ENCODE measurements around the gene PHYHIPL. TPM values are rescaled to one million over a fixed set of nuclear protein-coding genes. Genes with fewer than 3 reads are reported as not detected.

The PHYHIPL gene
- total and polyA plus RNA-seq, 12 donors = 0.03 TPM; not detected in 11

DNA sequence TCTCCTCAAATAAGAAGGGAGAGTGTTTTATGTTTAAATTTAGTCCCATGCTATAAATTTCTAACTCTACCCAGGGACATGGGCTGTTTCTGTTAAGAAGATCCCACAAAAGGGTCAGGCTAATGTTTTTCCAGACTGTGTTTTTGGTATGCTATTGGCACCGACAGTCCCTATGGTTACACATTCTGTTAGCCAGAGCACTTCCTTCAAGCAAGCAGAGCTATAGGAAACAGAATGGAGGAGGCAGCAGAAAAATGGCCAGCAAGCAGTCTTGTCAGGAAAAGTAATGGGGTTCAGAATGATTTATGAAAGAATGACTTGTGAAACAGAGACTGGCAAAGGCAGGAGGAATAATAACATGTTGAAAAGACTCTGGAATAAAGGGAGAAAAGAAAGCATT is 44.8 kb upstream of the PHYHIPL start:
- Histone ChIP-seq H3K4me3 (no peak overlapping the region), H3K4me1 (peaks cover 0 to 9% (median 0%) of the 10 kb centered on the region in 9 donors), H3K36me3 (no peaks in the 10 kb centered on the region), H3K27ac (no peak overlapping the region), H3K9me3 (no peaks in the 10 kb centered on the region), H3K27me3 (no peaks in the 10 kb centered on the region)
- TF ChIP-seq, protein P1, sequence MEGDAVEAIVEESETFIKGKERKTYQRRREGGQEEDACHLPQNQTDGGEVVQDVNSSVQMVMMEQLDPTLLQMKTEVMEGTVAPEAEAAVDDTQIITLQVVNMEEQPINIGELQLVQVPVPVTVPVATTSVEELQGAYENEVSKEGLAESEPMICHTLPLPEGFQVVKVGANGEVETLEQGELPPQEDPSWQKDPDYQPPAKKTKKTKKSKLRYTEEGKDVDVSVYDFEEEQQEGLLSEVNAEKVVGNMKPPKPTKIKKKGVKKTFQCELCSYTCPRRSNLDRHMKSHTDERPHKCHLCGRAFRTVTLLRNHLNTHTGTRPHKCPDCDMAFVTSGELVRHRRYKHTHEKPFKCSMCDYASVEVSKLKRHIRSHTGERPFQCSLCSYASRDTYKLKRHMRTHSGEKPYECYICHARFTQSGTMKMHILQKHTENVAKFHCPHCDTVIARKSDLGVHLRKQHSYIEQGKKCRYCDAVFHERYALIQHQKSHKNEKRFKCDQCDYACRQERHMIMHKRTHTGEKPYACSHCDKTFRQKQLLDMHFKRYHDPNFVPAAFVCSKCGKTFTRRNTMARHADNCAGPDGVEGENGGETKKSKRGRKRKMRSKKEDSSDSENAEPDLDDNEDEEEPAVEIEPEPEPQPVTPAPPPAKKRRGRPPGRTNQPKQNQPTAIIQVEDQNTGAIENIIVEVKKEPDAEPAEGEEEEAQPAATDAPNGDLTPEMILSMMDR (IDR thresholded peaks at IDR 0.05) = no peak
- intact Hi-C loops (cut with DNase I) = no loop called here
- 45 to 49% methylated on average over 1 of the region's 1 CpG for WGBS, 2 donors
- ATAC-seq = no peak
- no peak for DNase-seq

DNA sequence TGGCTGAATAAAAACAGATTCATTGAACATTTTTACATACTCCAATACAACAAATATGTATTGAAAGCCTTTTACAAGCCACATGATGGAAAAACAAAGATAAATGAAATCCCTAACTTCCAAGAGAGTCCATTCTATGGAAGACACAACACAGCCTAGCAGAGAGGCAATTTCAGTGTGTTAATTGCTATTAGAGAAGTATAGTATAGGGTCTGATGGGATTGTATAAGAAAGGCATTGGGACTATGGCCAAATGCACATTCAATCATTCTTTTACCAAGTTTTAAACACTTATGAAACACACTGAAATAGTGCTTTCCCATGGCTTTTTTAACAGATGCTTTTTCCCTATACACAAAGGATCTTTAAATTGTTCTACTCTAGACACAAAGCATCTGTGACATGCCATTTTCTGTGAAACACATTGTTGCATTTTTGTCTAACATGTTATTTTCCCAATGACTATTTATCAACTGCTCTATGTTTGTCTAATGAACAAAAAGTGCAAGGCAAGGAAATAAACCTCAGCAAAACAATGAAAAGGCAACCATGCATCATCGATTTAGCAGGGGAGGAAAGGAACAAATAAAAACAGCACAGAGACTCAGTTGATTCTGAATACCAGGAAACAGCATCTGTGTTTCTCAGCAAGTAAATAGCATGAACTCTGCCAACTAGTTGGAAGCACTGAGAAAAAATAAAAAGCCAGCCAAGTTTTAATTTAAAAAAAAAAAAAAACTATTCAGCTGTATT is 42.4 kb upstream of the PHYHIPL start:
- no peaks in the 10 kb centered on the region for H3K9me3 ChIP-seq
- peak overlapping the region in 1 of 10 donors; percentile 29 for H3K27ac ChIP-seq
- H3K36me3 ChIP-seq = no peaks in the 10 kb centered on the region
- TF ChIP-seq, protein P1 (IDR thresholded peaks at IDR 0.05) = no peak
- no peaks in the 10 kb centered on the region for H3K27me3 ChIP-seq
- H3K4me1 ChIP-seq = peaks cover 0 to 9% (median 0%) of the 10 kb centered on the region in 9 donors
- 57 to 59% methylated on average over 1 of the region's 1 CpG for WGBS, 2 donors
- intact Hi-C loops (cut with DNase I) = no loop called here
- no peak overlapping the region for H3K4me3 ChIP-seq
- ATAC-seq = peak in 6 of 8 donors; percentile 28 to 64 (median 36)
- DNase-seq = no peak

DNA sequence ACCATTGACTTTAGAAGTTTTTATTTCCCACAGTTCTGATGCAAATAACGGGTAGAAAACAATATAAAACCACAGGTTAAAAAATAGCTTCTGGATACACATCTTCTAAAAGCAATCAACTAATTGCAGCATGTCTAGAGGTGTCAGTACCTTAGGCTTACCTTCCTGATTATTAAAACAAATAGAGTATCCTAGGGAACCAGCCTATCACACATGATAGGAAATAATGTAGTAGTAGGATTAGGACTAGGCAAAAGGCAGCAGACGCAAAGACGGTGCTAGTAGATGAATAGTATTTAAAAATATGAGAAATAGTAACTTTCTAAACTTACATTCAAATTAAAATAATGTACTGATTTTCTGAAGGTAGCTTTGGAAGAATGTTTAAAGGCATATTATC is 41.7 kb upstream of the PHYHIPL start:
- 74 to 81% methylated on average over 3 of the region's 3 CpGs for WGBS, 2 donors
- no peak for DNase-seq
- no peak for ATAC-seq
- peak overlapping the region in 3 of 10 donors; percentile 11 to 41 (median 20) for H3K27ac ChIP-seq
- TF ChIP-seq, protein P1 (IDR thresholded peaks at IDR 0.05) = no peak
- intact Hi-C loops (cut with DNase I) = no loop called here
- H3K9me3 ChIP-seq = no peaks in the 10 kb centered on the region
- no peak overlapping the region for H3K4me3 ChIP-seq
- H3K36me3 ChIP-seq = no peaks in the 10 kb centered on the region
- peaks cover 0 to 9% (median 0%) of the 10 kb centered on the region in 9 donors for H3K4me1 ChIP-seq
- no peaks in the 10 kb centered on the region for H3K27me3 ChIP-seq

DNA sequence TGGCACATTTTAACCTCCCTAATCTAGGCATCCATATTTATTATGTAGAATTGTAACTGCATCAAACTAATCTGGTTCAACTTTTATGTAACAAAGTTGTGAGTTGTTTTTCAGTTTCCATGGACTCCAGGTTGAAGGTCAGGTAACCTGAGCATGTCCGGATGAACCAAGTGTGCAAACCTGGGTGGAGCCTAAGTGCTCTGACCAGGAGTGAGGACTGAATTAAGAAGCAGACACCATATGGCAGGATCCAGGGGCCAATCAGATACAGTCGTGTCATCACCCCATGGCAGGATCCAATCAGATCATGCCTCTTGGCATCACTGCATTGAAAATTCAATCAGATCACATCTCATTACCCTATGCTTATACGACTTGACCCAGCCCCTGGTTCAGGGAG is 41.2 kb upstream of the PHYHIPL start:
- Histone ChIP-seq H3K9me3 (no peaks in the 10 kb centered on the region), H3K4me3 (no peak overlapping the region), H3K27me3 (no peaks in the 10 kb centered on the region), H3K4me1 (peaks cover 0 to 9% (median 0%) of the 10 kb centered on the region in 9 donors), H3K36me3 (no peaks in the 10 kb centered on the region), H3K27ac (no peak overlapping the region)
- intact Hi-C loops (cut with DNase I) = no loop called here
- no peak for ATAC-seq
- no peak for DNase-seq
- WGBS, 2 donors = 67 to 70% methylated on average over 3 of the region's 3 CpGs
- TF ChIP-seq, protein P1 (IDR thresholded peaks at IDR 0.05) = no peak

All from heart right ventricle (tissue), 16 donors.